OCI-LY7 (cell line): ENCODE data around the gene ZNF747. TPM values are rescaled to one million over a fixed set of nuclear protein-coding genes. Genes with fewer than 3 reads are reported as not detected.

Experiments
- BruUV-seq: library from RNA; stranded (reverse); fragments of 400-500 nt; replicated peaks from 2 replicates; lab custom pipeline; 2021; lab: Mats Ljungman, UMichigan
- CTCF ChIA-PET: fragments of 300-600 bp; sonication (Branson Sonifier 250); formaldehyde crosslinking; loops from one replicate; lab custom pipeline; 2022; ENCODE audit warnings: antibody characterized with exemption; ENCODE audit not compliant: unreplicated experiment; lab: Charles Lee
- POLR2A ChIA-PET: fragments of 300-600 bp; sonication (Branson Sonifier 250); formaldehyde crosslinking; loops from one replicate; lab custom pipeline; 2022; ENCODE audit warnings: antibody characterized with exemption; lab: Charles Lee
- DNase-seq: peaks from one replicate; pipeline ENCODE4 v3.0.0-alpha.2; 2015; ENCODE audit warnings: low spot score
- H2AFZ ChIP-seq: fragments of 200-600 bp; sonication (generic), shearing (Covaris generic); 2 replicates; pipeline ENCODE4 v1.6.1; 2014; ENCODE audit warnings: mild to moderate bottlenecking, antibody characterized with exemption, low read length, moderate library complexity
- H3K27ac ChIP-seq: fragments of 200-600 bp; sonication (generic); 2 replicates; pipeline ENCODE4 v1.5.1; 2014; ENCODE audit warnings: mixed run types, low read depth, mild to moderate bottlenecking, moderate library complexity, low read length, inconsistent platforms; ENCODE audit not compliant: poor library complexity, severe bottlenecking
- H3K36me3 ChIP-seq: fragments of 200-600 bp; sonication (generic); 2 replicates; pipeline ENCODE4 v1.6.1; 2014; ENCODE audit warnings: mild to moderate bottlenecking, antibody characterized with exemption, low read length, moderate library complexity, mixed read lengths; ENCODE audit not compliant: insufficient read depth
- H3K4me1 ChIP-seq: fragments of 200-600 bp; sonication (generic); 2 replicates; pipeline ENCODE4 v1.5.1; 2014; ENCODE audit warnings: mild to moderate bottlenecking, low read length; ENCODE audit not compliant: insufficient read depth, poor library complexity, severe bottlenecking
- H3K4me2 ChIP-seq: fragments of 200-600 bp; sonication (generic); 2 replicates; pipeline ENCODE4 v1.6.1; 2014; ENCODE audit warnings: mild to moderate bottlenecking, low read length
- H3K4me3 ChIP-seq: fragments of 200-600 bp; sonication (generic); 2 replicates; pipeline ENCODE4 v1.5.1; 2014; ENCODE audit warnings: mild to moderate bottlenecking, low read depth, low read length; ENCODE audit not compliant: poor library complexity, severe bottlenecking
- H3K79me2 ChIP-seq: fragments of 200-600 bp; sonication (generic); 2 replicates; pipeline ENCODE4 v1.6.1; 2016; ENCODE audit warnings: low read depth, mild to moderate bottlenecking, low read length, moderate library complexity, mixed read lengths; ENCODE audit not compliant: insufficient read depth
- H3K9me2 ChIP-seq: fragments of 200-600 bp; sonication (generic); 2 replicates; pipeline ENCODE4 v1.6.1; 2016; ENCODE audit warnings: mild to moderate bottlenecking, low read length, mixed read lengths; ENCODE audit not compliant: insufficient read depth
- H3K9me3 ChIP-seq: fragments of 200-600 bp; sonication (generic); 2 replicates; pipeline ENCODE4 v1.6.1; 2014; ENCODE audit warnings: mild to moderate bottlenecking, mixed run types, low read length, mixed read lengths
- H4K20me1 ChIP-seq: fragments of 200-600 bp; sonication (generic); 2 replicates; pipeline ENCODE4 v1.6.1; 2014; ENCODE audit warnings: mild to moderate bottlenecking, antibody characterized with exemption, low read length, moderate library complexity, mixed read lengths; ENCODE audit not compliant: insufficient read depth
- CTCF ChIP-seq: fragments of 200-600 bp; sonication (generic); conservative IDR thresholded peaks from 2 replicates; pipeline ENCODE4 v1.5.1; 2014; ENCODE audit warnings: mild to moderate bottlenecking, antibody characterized with exemption, low read length, moderate library complexity, mixed read lengths
- EZH2phosphoT487 ChIP-seq: fragments of 200-600 bp; sonication (generic); IDR thresholded peaks from 2 replicates; pipeline ENCODE4 v1.6.1; 2018; ENCODE audit warnings: low read depth, borderline replicate concordance, mild to moderate bottlenecking, mixed run types, antibody characterized with exemption, low read length, moderate library complexity, mixed read lengths
- intact Hi-C: fragments of 100-400 bp; cut with micrococcal nuclease; formaldehyde crosslinking; loops from one replicate; pipeline ENCODE4 v1.10.0; 2022; ENCODE audit not compliant: unreplicated experiment
- total RNA-seq, 2 experiments: library from RNA; depleted of rRNA in 1 of 2; stranded (reverse); fragments of >200 nt in 1 of 2; shearing (Covaris generic) in 1 of 2; gene quantifications; 2 replicates each; pipeline ENCODE4 v1.2.3, GENCODE V29; 2014 to 2022

The ZNF747 gene
- total RNA-seq, 2 experiments from 2014 or later = 17.2 to 22.2 TPM

- no peaks in the 10 kb centered on the region for H3K9me2 ChIP-seq
- TF ChIP-seq CTCF (no peak), EZH2phosphoT487 (no peak)
- intact Hi-C loops = no loop called here
- H3K9me3 ChIP-seq = no peaks in the 10 kb centered on the region
- H4K20me1 ChIP-seq = no peaks in the 10 kb centered on the region
- H3K4me3 ChIP-seq = no peak overlapping the region
- CTCF ChIA-PET = no interaction called here
- no peak for DNase-seq
- peaks cover 10% of the 10 kb centered on the region for H3K4me1 ChIP-seq
- POLR2A ChIA-PET = interaction anchor here (0.8 kb wide), 1 partner anchor 28 kb away, joined by 3 read pairs; no protein-coding TSS in a partner anchor
- H3K27ac ChIP-seq = no peak overlapping the region
- BruUV-seq = no TSS peak
- peaks cover 6% of the 10 kb centered on the region; the same call in 1 of the 2 replicates for H3K79me2 ChIP-seq
- H3K4me2 ChIP-seq = no peak overlapping the region
- no peaks in the 10 kb centered on the region for H3K36me3 ChIP-seq
- H2AFZ ChIP-seq = peak overlapping the region; percentile 49; the same call in 1 of the 2 replicates
Measured at GRCh38 chr16:30562021-30562420, 27.4 kb upstream of the ZNF747 start.

- POLR2A ChIA-PET = interaction anchor here (0.8 kb wide), 1 partner anchor 27 kb away, joined by 3 read pairs; no protein-coding TSS in a partner anchor
- H2AFZ ChIP-seq = peak overlapping the region; percentile 49; the same call in 1 of the 2 replicates
Measured at GRCh38 chr16:30561089-30561816, 26.6 kb upstream of the ZNF747 start.

More at GRCh38 chr16:30561089-30561816, 26.6 kb upstream of the ZNF747 start:
- DNase-seq = no peak
- intact Hi-C loops = no loop called here
- no peaks in the 10 kb centered on the region; the same call in 1 of the 2 replicates for H3K36me3 ChIP-seq
- no peaks in the 10 kb centered on the region for H4K20me1 ChIP-seq
- H3K9me2 ChIP-seq = no peaks in the 10 kb centered on the region
- H3K4me3 ChIP-seq = no peak overlapping the region
- peaks cover 11% of the 10 kb centered on the region for H3K4me1 ChIP-seq
- no peaks in the 10 kb centered on the region for H3K9me3 ChIP-seq
- peaks cover 13% of the 10 kb centered on the region; the same call in 1 of the 2 replicates for H3K79me2 ChIP-seq
- no peak for TF ChIP-seq CTCF
- TF ChIP-seq EZH2phosphoT487 = no peak
- BruUV-seq = no TSS peak
- no peak overlapping the region for H3K27ac ChIP-seq
- CTCF ChIA-PET = no interaction called here
- H3K4me2 ChIP-seq = no peak overlapping the region; the same call in 1 of the 2 replicates
